Cardiac muscle cell (in vitro differentiated cells and primary cell): Measurements from ENCODE around the gene DAD1. TPM values are rescaled to one million over a fixed set of nuclear protein-coding genes. Genes with fewer than 3 reads are reported as not detected.

Experiments
- DNase-seq, 2 donors: peaks; one replicate each; pipeline versions ENCODE4 v3.0.0 to v3.0.0-alpha.2; 2010 to 2017; ENCODE audit warnings: low read depth in 1 of 2, low spot score in 1 of 2
- H3K27ac ChIP-seq: fragments of 200-600 bp; sonication (generic); 2 replicates; pipeline ENCODE4 v1.5.1; 2016
- H3K27me3 ChIP-seq: fragments of 200-600 bp; sonication (generic); 2 replicates; pipeline ENCODE4 v1.6.0; 2016; ENCODE audit warnings: control low read depth
- H3K36me3 ChIP-seq: fragments of 200-600 bp; sonication (generic); 2 replicates; pipeline ENCODE4 v1.5.1; 2016; ENCODE audit warnings: control low read depth
- H3K4me1 ChIP-seq: fragments of 200-600 bp; sonication (generic); 2 replicates; pipeline ENCODE4 v1.8.1; 2017; ENCODE audit warnings: low read depth, mild to moderate bottlenecking, mixed run types
- H3K4me3 ChIP-seq: fragments of 200-600 bp; sonication (generic); 2 replicates; pipeline ENCODE4 v1.5.1; 2016; ENCODE audit warnings: mild to moderate bottlenecking
- H3K9me3 ChIP-seq: fragments of 200-600 bp; sonication (generic); 2 replicates; pipeline ENCODE4 v1.5.1; 2017; ENCODE audit warnings: low read depth, mild to moderate bottlenecking, control low read depth
- polyA plus RNA-seq: library from polyadenylated mRNA; unstranded; fragments of >200 nt; fragmentation: Nextera tagmentation; extraction: Ambion mirVana; gene quantifications from 2 replicates; pipeline ENCODE4 v1.2.1, GENCODE V29; 2016
- total RNA-seq: library from RNA; depleted of rRNA; stranded (reverse); fragments of >200 nt; gene quantifications from 2 replicates; pipeline ENCODE4 v1.2.3, GENCODE V29; 2016
- TF ChIP-seq, protein P1 (sequence below): IDR thresholded peaks from 2 replicates; pipeline ENCODE4 v1.5.1; 2012; ENCODE audit warnings: low read depth, mild to moderate bottlenecking, low read length

Gene DAD1
- total and polyA plus RNA-seq, 2 experiments from 2014 or later: 103 to 444 TPM

GRCh38 chr14:22572562-22573058 lies 16.4 kb downstream of the DAD1 start:
- no peaks in the 10 kb centered on the region for H3K9me3 ChIP-seq
- DNase-seq: peak in 1 of 2 donors; percentile 84
- TF ChIP-seq, protein P1, sequence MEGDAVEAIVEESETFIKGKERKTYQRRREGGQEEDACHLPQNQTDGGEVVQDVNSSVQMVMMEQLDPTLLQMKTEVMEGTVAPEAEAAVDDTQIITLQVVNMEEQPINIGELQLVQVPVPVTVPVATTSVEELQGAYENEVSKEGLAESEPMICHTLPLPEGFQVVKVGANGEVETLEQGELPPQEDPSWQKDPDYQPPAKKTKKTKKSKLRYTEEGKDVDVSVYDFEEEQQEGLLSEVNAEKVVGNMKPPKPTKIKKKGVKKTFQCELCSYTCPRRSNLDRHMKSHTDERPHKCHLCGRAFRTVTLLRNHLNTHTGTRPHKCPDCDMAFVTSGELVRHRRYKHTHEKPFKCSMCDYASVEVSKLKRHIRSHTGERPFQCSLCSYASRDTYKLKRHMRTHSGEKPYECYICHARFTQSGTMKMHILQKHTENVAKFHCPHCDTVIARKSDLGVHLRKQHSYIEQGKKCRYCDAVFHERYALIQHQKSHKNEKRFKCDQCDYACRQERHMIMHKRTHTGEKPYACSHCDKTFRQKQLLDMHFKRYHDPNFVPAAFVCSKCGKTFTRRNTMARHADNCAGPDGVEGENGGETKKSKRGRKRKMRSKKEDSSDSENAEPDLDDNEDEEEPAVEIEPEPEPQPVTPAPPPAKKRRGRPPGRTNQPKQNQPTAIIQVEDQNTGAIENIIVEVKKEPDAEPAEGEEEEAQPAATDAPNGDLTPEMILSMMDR: no peak
- no peaks in the 10 kb centered on the region for H3K4me1 ChIP-seq
- H3K4me3 ChIP-seq: no peak overlapping the region
- H3K27ac ChIP-seq: peak overlapping the region; percentile 47
- H3K36me3 ChIP-seq: peaks cover 18% of the 10 kb centered on the region
- no peaks in the 10 kb centered on the region for H3K27me3 ChIP-seq

GRCh38 chr14:22570132-22570949 lies 18.7 kb downstream of the DAD1 start:
- DNase-seq: peak; percentile 86 to 89
- no peaks in the 10 kb centered on the region for H3K9me3 ChIP-seq
- no peaks in the 10 kb centered on the region for H3K4me1 ChIP-seq
- TF ChIP-seq, protein P1: peak; percentile 62
- H3K27me3 ChIP-seq: no peaks in the 10 kb centered on the region
- H3K27ac ChIP-seq: peak overlapping the region; percentile 80
- H3K36me3 ChIP-seq: peaks cover 18% of the 10 kb centered on the region
- no peak overlapping the region for H3K4me3 ChIP-seq

GRCh38 chr14:22569737-22570131 lies 19.3 kb downstream of the DAD1 start:
- no peak overlapping the region for H3K4me3 ChIP-seq
- no peak overlapping the region for H3K27ac ChIP-seq
- DNase-seq: no peak
- H3K4me1 ChIP-seq: peaks cover 4% of the 10 kb centered on the region
- no peaks in the 10 kb centered on the region for H3K9me3 ChIP-seq
- H3K36me3 ChIP-seq: peaks cover 16% of the 10 kb centered on the region
- TF ChIP-seq, protein P1: no peak
- no peaks in the 10 kb centered on the region for H3K27me3 ChIP-seq

DNA sequence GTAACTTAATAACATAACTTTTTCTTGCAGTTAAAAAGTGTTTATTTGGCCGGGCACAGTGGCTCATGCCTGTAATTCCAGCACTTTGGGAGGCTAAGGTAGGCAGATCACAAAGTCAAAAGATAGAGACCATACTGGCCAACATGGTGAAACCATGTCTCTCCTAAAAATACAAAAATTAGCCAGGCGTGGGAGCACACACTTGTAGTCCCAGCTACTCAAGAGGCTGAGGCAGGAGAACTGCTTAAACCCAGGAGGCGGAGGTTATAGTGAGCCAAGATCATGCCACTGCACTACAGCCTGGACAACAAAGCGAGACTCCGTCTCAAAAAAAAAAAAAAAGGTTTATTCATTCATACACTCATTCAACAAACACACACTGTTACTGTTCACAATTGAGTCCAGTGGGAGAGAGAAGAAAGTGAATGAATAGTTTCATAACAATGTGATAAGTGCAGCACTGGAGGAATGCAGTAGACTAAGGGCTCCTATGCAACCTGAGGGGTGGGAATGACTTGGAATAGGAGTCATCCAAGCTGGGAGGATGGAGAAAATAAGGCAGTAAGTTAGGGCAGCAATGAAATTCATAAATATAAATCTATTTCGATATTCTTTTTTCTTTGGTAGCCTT lies 19.8 kb downstream of the DAD1 start:
- H3K4me1 ChIP-seq: peaks cover 6% of the 10 kb centered on the region
- H3K4me3 ChIP-seq: no peak overlapping the region
- H3K27me3 ChIP-seq: no peaks in the 10 kb centered on the region
- peaks cover 13% of the 10 kb centered on the region for H3K36me3 ChIP-seq
- TF ChIP-seq, protein P1: no peak
- no peak for DNase-seq
- no peak overlapping the region for H3K27ac ChIP-seq
- no peaks in the 10 kb centered on the region for H3K9me3 ChIP-seq

- DNase-seq: no peak
- Histone ChIP-seq H3K4me3 (no peak overlapping the region), H3K9me3 (no peaks in the 10 kb centered on the region), H3K27me3 (no peaks in the 10 kb centered on the region), H3K36me3 (peaks cover 9% of the 10 kb centered on the region), H3K4me1 (peaks cover 12% of the 10 kb centered on the region), H3K27ac (no peak overlapping the region)
- TF ChIP-seq, protein P1: no peak
These were observed 21.6 kb downstream of the DAD1 start for GRCh38 chr14:22567437-22567836.
